Gastrocnemius medialis (tissue), 4 donors: ENCODE measurements around the gene RAB20.

Experiments used
- CTCF ChIP-seq, 5 experiments: fragments of 450-650 bp in 3 of 5; fragments of 200-600 bp in 2 of 5; sonication (generic) in 2 of 5; IDR thresholded peaks in 4 of 5; conservative IDR thresholded peaks in 1 of 5; 1 replicate in 4 of 5; 2 replicates in 1 of 5; pipeline ENCODE4 v1.5.1; 2016 to 2019; ENCODE audit warnings: antibody characterized with exemption in 5 of 5, mild to moderate bottlenecking in 3 of 5, moderate library complexity in 3 of 5
- POLR2A ChIP-seq, 2 donors: fragments of 450-650 bp; IDR thresholded peaks; one replicate each; pipeline ENCODE4 v1.6.1; 2017; ENCODE audit warnings: antibody characterized with exemption in 2 of 2, mild to moderate bottlenecking in 2 of 2, moderate library complexity in 2 of 2

- TF ChIP-seq CTCF (IDR thresholded peaks at IDR 0.05 in 4 of 5, conservative IDR thresholded peaks at IDR 0.05 in 1 of 5) (no peak), POLR2A (IDR thresholded peaks at IDR 0.05) (no peak)
These were observed 35.9 kb downstream of the RAB20 start for GRCh38 chr13:110525328-110526319.
